ENCODE data around the gene ADCK2.
A peak's percentile ranks its signal among the peaks of the same experiment; 100 is the strongest.
"Not testable (repeated sequence)": the region's sequence is repeated elsewhere in the genome, so short reads cannot be mapped to it uniquely, and the experiment has no call there.

Gene ADCK2

DNA sequence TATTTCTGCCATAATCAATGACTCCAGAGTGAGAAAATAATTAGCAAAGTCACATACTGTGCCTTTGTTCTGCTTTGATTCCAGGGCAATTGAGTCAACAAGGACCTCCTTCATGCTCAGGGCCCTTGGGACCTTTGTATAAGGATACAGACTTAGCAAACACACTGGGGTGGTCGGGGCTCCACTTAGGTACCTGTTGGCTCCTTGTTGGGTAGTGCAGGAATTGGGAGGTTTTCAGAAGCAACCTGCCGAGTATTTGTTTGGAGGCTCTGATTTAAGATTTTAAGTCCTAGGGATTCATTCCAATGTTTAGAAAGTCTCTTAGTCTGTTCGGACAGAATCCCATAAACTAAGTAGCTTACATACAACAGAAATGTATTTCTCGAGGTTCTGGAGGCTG is 3.0 kb downstream of the ADCK2 start:
- DNase-seq: no peak

DNA sequence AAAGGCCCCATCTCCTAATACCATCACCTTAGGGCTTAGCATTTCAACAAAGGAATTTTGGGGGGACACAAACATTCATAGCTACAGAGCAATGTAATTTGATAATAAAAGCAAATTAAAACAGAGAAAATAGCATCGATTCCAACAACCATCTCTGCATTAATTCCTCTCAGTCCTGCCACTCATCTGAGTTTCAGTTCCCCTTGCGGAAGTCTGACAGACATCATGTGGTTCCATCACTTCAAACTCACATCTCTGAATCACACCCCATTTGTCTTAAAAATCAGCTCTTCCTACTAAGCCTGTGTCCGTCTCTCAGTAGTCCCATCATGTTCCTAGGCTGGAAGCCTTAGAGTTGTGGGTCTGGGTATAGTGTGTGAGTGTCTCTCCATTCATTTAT is 3.6 kb downstream of the ADCK2 start:
- no peak for DNase-seq

DNA sequence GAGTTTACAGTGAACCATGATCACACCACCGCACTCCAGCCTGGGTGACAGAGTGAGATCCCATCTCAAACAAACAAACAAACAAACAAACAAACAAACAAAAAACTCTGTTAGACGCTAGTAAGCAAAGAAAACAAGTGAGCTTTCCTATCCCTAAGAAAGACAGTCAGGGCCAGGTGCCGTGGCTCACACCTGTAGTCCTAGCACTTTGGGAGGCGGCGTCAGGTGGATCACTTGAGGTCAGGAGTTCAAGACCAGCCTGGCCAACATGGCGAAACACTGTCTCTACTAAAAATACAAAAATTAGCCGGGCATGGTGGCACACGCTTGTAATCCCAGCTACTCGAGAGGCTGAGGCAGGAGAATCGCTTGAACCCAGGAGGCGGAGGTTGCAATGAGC is 4.2 kb downstream of the ADCK2 start:
- DNase-seq: not testable (repeated sequence)

DNA sequence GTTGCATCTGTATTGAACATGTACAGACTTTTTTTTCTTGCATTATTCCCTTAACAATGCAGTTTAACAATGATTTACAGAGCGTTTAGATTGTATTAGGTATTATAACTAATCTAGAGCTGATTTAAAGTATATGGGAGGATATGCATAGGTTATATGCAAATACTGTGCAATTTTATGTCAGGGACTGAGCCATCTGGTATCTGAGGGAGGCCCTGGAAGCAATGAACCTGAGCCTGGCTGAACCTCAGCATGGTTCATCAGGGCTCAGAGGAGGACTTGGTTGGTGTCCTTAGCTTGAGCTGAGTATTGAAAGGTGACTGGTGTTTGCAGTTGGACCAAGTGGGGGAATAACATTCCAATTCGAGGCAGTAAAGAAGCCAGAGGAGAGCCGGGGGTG is 4.8 kb downstream of the ADCK2 start:
- no peak for DNase-seq

DNA sequence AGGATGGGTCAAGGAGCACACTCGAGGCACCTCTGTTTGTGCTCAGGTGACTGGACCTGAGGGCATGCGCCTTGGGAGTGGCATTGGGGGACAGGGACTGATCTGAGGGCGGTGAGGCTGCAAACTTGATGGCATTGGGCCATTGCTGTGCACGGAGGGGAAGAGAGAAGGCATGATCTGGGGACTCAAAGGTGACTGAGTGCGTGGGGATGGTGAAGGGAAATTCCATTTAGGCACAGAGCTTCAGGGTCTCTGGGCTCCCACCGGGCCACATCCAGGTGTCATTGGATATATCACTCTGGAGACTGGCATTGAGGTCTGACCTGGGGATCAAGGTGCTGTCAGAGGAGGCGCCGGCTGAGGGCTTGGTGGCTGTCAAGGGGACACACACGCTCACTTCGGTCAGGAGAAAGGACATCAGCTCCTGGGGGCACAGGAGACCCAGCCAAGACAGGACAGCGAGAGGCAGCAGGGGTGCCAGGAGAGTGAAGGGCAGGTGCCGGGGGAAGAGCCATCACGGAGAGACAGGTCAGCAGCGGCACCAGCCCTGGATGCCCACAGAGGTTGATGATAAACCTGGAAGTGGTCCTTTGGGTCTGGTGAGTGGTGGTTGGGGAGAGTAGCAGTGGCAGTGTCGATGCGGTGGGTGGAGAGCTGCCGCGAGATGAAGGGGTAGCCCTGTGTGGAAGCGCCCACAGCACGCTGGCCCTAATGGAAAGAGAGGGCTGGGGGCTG is 5.5 kb downstream of the ADCK2 start:
- DNase-seq: no peak

DNA sequence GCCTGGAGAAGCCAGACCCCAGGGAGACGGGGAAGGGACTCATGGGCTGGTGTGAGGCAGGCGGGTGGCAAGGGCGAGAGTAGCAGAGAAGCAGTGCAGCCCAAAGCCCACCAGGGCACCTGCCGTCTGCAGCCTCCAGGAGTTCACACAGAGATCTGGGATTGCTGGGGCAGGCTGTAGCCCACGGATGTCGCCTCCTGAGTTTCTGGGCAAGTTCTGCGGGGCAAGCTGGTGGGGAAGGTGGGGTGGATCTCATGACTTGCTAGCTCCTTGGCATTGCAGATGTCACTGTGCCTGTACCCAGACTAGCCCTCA is 6.0 kb downstream of the ADCK2 start:
- no peak for DNase-seq

DNA sequence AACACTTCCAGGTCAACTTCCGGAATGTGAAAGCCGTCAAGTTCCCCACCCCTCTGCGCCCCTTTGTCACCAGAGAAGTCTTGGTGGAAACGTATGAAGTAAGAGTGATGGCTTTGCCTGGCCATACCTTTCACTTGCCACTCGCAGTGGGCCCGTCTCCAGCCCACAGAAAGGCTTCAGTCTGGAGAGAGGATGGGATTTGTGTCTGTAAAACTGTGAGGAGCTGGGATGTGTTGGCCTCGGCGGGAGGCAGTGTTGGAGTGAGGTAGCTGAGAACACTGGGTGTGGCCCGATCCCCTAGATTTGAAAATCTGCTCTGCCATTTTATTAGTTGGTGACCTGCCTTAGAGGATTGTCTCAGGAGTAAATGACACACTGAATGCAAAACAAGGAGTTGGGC is 6.4 kb downstream of the ADCK2 start:
- DNase-seq: no peak

DNA sequence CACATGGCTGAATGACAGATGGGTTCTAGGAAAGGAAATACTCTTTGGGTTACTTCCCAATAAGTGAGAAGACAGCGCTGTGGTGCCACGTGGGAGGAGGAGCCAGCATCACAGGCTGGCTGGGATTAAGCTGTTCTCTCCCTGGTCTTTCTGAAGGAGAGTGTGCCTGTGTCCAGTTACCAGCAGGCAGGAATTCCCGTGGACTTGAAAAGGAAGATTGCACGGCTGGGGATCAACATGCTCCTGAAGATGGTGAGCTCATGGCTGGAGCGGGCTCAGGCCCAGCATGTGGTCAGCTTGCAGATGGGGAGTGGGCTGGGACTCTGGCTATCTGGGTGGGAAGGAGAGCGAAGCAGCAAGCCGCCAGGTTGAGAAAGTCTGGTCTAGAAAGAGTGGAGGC is 8.1 kb downstream of the ADCK2 start:
- no peak for DNase-seq

DNA sequence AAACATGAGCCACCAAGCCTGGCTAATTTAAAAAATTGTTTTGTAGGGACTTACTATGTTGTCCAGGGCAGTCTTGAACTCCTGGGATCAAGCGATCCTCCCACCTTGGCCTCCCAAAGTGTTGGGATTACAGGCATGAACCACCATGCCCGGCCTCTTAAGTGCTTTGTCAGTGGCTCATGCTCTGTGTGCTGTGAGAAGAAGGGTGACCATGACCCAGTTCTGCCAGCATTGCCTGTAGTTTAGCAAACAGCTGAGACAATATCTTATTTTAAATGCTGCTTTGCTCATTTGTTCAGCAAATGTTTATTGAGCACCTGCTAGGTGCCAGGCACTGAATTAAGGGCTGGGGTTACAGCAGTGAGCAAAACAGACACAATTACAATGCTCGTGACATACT is 9.0 kb downstream of the ADCK2 start:
- no peak for DNase-seq

DNA sequence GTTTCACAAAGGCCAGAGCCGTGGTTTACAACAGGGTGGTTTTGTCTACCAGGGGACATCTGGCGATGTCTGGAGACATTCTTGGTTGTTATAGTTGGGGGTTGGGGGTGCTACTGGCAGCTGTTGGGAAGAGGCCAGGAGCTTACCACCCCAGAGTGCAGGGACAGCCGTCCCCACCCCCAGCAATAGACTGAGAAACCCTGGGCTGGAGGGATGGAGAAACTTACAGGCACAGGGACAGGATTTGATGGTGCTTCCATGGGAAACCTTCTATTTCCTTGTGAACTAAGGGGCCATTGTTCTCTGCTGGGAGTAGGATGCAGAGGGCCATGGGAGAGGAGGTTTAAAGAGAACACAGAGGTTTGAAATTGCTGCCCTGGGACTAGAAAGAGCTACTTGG is 10.9 kb downstream of the ADCK2 start:
- DNase-seq: no peak

DNA sequence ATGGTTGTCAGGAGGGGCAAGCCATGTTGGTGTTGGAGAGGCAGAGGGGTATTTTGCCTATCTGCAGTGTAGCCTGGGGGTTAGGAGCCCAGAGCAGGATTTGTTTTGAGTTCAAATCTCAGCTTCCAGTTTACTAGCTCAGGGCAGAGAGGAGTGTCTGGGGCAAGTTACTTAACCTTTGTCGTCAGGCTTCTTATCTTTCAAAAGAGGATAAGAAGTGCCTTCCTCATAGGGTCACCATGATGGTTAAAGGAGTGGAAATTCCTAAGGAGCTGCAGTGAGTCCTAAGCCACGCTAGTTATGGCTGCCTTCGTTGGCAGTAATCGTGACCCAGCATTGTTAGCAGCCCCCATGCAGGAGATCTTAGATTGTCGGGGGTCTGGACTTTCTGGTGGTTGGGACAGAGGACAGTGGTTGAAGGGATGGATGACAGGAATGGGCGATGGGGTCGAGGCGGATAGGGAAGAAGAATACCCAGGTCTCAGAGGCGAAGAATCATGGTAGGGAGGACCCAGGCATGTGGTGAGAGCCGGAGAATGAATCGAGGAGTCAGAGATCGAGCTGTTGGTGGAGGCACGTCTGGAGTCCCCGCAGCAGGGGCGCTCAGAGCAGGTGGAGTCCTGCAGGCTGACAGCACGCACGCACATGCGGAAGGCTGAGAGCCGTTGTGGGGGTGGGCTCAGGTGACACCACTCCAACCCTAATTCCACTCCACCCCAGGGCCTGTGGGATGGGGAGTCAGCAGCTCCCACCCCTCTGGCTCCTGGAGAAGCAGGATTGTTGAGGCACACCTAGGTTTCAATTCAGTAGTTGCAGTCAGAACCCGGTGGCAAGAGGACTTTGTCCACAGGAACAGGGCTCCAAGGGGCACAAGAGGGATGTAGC is 11.6 kb downstream of the ADCK2 start:
- DNase-seq: no peak

DNA sequence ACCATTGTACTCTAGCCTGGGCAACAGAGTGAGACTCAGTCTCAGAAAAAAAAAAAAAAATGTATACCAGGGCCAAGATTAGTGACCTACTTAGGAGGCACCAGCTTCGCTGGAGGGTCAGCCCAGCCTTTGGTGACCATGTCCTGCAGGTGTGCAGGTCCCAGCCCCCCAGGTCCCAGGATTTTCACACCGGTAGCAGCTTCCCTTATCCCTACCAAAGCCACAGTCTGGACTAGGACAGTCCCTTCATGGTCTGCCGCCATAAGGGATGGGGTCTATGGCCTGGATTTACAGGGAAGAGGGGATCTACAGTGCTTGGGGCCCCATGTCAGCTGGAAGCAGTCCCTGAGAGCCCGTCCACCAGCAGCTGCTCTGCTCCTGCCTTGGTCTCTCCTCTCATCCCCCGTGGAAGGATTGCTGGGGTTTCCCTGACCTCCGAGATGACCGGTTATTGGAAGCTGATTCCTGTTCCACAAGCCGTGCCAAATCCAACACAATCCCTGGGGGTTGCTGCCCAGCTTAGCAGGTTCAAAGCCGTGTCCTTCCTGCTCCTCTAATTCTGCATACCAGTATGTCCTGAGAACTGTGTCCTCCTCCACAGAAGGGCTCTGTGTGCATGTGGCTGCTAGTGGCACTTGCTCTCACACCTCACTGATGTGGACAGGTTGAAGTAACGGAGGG is 12.8 kb downstream of the ADCK2 start:
- DNase-seq: no peak

DNA sequence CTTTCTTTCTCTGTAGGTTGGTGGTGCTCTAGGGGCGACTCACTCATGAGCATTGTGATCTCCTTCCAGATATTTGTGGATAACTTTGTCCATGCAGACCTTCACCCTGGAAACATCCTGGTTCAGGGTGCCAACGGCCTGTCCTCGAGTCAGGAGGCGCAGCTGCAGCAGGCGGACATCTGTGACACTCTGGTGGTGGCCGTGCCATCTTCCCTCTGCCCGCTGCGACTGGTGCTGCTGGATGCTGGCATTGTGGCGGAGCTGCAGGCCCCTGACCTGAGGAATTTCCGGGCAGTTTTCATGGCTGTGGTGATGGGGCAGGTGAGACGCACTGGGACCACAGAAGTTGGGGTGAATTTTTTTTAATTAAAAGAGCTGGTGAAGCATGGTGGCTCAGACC is 14.2 kb downstream of the ADCK2 start:
- DNase-seq: no peak

DNA sequence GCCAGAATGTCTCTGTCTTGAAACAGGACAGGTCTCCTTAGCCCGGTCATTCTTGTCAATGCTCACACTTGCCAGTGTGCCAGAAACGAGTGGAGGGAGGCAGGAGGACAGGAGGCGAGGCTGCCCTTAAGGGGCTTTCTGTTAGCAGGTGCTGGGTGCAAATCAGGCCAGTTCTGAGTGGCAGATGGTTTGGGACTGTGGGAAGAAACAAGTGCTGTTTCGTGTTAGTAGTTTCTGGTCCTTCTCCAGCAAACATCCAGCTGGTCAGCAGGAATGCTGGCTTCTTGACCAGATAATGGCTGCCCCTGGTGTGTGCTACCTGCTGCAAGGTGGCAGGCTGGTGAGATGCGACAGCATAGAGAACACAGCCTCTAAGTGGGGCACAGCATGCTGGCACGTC is 15.6 kb downstream of the ADCK2 start:
- no peak for DNase-seq

DNA sequence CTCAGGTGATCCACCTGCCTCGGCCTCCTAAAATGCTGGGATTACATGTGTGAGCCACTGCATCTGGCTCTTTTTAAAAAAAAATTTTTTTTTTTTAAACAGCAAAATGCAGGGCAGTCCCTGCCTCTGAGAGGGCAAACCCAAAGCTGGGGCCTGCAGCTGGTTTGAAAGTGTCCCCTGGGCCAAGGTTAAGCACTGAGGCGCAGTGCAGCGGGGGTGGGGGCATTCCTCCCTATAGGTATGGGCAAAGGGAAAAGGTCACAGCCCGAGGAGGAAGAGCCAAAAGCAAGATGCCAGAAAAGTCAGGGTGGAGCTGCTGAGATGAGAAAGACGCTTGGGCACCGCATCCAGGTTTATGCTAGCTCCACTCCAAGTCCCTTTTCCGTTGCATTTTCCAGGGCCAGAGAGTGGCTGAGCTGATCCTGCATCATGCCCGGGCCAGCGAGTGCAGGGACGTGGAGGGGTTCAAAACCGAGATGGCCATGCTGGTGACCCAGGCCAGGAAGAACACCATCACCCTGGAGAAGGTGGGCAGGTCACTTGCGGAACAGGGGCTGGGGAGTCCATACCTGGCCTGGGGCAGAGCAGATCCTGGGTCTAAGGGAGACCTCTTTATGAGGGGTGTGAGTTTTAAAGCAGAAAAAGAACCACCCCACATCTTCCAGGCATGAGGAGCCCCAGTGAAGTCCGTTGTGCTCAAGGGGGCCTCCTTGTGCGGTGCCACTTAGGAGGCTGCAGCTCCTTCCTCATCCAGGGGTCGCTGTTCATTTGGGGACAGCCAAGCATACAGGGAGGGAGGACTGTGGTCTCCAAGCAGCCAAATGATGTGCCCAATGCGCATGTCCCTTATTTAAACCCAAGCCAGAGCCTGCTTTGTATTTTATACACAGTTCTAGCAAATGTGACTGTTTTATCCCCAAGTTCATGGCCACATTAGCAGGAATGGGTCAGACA is 16.7 kb downstream of the ADCK2 start:
- no peak for DNase-seq

DNA sequence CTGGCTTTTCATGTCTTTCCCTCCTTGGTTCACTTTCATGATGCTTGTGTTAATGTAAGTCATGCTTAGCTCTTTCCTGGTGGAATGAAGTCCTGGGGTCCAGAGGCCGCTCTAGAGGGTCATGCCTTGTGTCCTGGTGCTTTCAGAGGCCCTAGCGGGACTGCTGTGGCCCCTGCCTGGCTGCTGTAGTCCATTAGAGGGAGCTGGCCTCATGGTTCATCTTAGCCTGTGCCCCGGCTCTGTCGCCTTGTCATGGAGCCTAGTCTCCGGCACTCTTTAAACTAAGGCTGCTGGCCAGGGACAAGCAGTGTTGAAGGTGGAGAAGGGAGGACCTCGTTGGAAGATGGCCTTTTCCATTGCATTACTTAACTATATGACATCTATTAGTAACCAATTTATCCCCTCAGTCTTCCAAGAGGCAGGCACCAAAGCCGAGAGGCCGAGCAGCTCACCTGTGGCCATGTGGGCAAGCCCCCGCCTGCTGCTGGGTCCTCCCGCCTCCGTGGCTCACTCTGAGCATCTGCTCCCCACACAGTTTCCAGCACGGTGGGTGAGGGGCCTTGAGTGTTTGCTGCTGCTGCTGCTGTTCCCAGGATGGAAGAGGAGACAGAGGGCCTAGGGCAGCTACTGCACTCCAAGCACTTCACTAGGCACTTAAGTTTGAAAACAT is 18.8 kb downstream of the ADCK2 start:
- DNase-seq: no peak

DNA sequence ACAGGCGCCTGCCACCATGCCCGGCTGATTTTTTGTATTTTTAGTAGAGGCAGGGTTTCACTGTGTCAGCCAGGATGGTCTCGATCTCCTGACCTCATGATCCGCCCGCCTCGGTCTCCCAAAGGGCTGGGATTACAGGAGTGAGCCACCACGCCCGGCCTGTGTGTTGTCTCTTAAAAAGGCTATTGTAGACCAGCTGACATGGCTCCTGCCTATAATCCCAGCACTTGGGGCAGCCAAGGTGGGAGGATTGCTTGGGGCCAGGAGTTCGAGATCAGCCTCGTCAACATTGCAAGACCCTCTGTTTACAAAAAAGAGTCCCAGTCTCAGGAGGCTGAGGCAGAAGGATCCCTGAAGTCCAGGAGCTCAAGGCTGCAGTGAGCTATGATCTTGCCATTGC is 21.1 kb downstream of the ADCK2 start:
- DNase-seq: not testable (repeated sequence)

DNA sequence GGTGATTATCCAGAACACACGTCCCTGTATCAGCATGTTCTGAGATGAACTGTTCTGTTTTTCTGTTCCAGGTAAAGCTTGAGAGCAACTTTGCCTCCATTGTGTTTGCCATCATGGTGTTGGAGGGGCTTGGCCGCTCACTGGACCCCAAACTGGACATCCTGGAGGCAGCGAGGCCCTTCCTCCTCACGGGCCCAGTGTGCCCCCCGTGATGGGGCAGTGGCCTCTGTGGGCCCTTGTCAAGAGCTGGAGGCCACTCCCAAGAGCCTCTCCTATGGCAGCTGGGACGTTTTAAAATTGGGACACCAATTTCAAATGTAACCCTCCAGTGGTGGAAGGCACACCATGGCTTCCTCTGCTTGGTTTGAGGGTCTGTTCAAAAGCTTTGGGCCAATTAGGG is 21.8 kb downstream of the ADCK2 start:
- no peak for DNase-seq

DNA sequence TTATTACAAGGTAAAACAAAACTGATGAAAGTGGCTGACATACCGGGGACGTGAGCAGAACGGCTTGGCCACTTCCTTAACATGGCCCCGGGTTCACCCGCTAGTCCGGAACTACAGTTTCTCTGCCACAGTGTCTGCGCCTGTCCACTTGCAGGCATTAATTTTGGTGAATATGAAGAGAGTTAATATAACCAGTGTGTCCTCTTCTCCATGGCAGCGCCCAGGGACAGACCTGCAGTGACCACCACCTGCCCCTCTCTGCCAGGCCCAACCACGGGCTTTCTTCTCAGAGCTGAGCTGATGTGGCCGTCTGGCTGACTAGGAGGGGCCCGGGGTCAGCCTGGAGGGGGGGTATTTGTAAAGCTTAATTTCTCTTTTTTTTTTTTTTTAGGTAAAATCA is 22.6 kb downstream of the ADCK2 start:
- DNase-seq: no peak

DNA sequence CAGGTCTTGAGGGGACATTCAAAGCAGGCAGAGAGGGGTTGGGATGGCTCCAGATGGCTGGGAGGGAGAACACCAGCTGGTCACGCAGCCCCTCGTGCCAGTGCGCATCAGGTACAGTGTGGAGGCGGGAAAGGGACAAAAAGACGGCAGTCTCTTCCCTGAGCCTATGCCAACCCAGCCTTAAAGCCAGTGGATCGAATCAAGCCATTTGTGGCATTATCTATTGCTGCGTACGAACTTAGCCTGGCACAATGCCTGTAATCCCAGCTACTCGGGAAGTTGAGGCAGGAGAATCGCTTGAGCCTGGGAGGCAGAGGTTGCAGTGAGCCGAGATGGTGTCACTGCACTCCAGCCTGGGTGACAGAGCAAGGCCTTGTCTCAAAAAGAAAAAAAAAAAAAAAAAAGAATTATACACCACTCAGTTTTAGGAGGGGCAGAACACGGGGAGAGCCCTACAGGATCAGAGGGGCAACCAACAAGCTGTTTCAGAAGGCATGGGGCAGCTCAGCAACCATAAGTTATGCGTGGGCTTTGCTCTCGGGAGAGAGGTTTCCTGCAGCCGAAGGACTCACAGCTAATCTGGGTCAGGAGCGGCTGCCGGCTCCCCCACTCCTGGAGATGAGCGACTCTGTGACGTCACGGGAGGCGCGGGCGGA is 23.4 kb downstream of the ADCK2 start:
- DNase-seq: peak; percentile 92

DNA sequence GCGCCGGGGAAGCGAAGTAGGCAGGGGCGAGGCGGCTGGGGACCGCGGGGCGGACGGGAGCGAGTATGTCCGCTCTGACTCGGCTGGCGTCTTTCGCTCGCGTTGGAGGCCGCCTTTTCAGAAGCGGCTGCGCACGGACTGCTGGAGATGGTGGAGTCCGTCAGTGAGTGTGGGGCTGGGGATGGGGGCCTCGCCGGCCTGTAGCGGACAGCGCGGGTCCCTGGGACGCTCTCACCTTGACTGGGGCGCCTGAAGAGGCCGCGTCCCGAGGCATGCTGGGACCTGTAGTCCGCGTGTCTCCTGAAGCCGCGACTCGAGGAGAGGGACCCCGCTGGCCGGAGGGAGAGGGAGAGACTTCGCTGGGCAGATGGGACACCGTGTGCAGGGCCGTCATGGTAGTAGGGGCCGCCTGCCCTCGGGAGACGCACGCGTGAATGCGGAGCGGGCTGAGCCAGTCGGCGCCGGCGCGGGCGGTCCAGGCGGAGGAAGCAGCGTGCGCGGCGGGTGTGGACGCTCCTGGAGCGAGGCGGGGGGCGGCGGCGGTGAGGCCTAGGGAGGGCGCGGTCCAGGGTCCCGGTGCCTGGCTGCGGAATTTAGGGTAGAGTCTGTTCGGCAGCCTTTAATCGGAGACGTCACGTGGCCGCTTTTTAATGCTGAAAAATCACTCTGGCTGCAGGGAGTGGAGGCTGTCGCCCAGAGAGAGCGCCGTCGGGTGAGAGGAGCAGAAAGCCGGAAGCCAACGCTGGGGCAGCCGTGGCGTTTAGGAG is 24.1 kb downstream of the ADCK2 start, which contains the start of gene NDUFB2:
Gene NDUFB2 (plus strand): TSS at position 29 of the 767 bp plus-strand sequence. CDS start 37 bp downstream, at position 66.
- DNase-seq: peak; percentile 69

Data from CD4-positive, alpha-beta T cell treated with Interleukin-12 subunit alpha and Interleukin-12 subunit beta, for 1 hour (primary cell).